NCI-H1092 treated with DMSO at 0.1 percent for 48 hours (cell line): ENCODE results near the gene HNRNPU.

Experiments
- DNase-seq: peaks from one replicate; lab custom pipeline; 2025; lab: John Stamatoyannopoulos, UW

The HNRNPU gene

GRCh38 chr1:244802041-244802440 is 62.3 kb downstream of the HNRNPU start:
- no peak for DNase-seq

- DNase-seq, result peak; percentile 21
These were observed 63.1 kb downstream of the HNRNPU start for GRCh38 chr1:244801246-244801645.

GRCh38 chr1:244800821-244801220 is 63.5 kb downstream of the HNRNPU start:
- no peak for DNase-seq
